DND-41 (cell line): ENCODE results near the gene CEP57L1.

Source experiments
- EZH2 ChIP-seq: IDR thresholded peaks from 3 replicates; pipeline ENCODE4 v1.6.1; 2012; ENCODE audit warnings: borderline replicate concordance, low read depth, mild to moderate bottlenecking, moderate library complexity, low read length, inconsistent platforms; ENCODE audit not compliant: severe bottlenecking
- TF ChIP-seq, protein P1 (sequence below): IDR thresholded peaks from 2 replicates; pipeline ENCODE4 v1.5.1; 2012; ENCODE audit warnings: borderline replicate concordance, low read length, moderate library complexity, mild to moderate bottlenecking; ENCODE audit not compliant: poor library complexity, severe bottlenecking; ENCODE audit errors: extremely low read depth

DNA sequence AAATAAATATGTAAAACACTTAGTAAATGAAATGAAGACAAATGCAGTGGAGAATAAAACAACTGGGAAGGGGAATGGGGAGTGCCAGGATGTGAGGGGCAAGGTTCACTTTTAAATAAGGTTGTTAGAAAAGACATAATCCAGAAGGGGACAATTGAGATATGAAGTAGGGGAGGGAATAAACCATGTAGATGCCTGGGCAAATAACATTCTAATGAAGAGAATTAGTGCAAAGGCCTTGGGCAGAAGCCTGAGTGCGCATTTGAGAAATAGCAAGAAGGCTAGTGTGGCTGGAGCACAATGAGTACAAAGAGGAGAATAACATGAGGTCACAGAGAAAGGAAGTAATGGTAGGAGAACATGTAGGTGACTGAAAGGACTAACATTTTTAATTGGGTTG, 2.4 kb downstream of the CEP57L1 start:
- TF ChIP-seq EZH2 = no peak
- TF ChIP-seq, protein P1, sequence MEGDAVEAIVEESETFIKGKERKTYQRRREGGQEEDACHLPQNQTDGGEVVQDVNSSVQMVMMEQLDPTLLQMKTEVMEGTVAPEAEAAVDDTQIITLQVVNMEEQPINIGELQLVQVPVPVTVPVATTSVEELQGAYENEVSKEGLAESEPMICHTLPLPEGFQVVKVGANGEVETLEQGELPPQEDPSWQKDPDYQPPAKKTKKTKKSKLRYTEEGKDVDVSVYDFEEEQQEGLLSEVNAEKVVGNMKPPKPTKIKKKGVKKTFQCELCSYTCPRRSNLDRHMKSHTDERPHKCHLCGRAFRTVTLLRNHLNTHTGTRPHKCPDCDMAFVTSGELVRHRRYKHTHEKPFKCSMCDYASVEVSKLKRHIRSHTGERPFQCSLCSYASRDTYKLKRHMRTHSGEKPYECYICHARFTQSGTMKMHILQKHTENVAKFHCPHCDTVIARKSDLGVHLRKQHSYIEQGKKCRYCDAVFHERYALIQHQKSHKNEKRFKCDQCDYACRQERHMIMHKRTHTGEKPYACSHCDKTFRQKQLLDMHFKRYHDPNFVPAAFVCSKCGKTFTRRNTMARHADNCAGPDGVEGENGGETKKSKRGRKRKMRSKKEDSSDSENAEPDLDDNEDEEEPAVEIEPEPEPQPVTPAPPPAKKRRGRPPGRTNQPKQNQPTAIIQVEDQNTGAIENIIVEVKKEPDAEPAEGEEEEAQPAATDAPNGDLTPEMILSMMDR = no peak
